ENCODE data around the gene SH3D19.
"Not testable (repeated sequence)": the region's sequence is repeated elsewhere in the genome, so short reads cannot be mapped to it uniquely, and the experiment has no call there.

Gene SH3D19

DNA sequence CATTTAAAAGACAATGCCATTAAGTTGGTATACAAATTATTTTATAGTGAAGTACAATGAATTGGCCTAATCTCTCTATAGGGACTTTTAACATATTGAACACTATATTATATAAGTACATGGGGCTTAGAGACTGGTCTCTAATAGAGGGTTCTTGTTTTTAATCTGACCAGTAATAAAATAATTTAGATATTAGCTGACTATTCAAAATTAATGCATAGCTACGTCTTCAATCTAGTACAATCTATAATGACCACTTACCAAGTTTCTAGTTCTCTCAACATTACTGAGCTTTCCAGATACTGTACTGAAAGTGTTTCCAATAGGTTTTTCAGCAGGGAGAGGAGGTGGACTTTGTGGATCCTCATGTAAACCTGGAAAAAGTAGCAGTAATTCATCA, 166.4 kb downstream of the SH3D19 start:
- DNase-seq = no peak

DNA sequence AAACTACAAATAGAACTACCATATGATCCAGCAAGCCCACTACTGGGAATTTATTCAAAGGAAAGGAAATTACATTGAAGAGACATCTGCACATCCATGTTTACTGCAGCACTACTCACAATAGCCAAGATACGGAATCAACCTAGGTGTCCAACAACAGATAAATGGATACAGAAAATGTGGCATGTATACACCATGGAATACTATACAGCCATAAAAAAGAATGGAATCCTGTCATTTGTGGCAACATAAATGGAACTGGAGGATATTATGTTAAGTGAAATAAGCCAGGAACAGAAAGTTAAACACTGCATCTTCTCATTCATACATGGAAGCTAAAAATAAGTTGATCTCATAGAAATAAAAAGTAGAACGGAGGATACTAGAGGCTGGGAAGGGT, 167.9 kb downstream of the SH3D19 start:
- DNase-seq = no peak

DNA sequence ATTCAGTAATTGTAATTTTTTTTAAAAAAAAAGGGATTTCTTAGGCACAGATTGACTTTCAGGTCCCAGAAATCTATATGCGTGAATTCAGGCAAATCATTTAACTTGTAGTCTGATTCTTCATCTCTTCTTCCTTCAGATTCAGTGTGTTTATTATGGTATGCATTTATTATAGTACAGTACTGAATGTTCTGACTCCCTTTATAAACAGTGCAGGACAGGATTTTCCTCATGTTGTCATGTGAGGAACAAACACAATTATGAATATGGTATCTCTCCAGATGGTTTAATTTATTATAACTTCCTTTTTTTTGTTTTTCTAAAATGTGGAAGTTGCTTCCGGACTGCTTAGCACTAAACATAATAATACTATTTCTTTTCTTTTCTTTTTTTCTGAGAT, 171.8 kb downstream of the SH3D19 start:
- DNase-seq = no peak

DNA sequence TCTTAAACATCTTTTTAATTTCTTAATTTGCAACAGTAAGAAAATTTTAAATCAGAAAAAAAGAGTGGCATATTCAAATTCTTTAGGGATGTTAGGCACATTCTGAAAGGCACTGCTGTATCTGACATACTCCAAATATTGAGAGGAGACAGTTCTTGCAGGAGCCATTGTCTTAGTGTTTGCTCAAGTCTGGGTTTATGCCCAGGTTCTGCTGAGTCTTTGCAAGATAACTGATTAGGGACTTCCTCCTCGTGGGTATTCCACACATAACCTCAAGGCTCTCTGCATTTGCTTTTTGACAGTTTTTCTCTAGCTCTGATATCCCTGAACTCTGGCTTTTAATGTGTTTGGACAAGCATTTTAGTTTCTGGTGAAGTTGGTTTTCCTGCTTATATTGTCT, 173.4 kb downstream of the SH3D19 start:
- DNase-seq = no peak

DNA sequence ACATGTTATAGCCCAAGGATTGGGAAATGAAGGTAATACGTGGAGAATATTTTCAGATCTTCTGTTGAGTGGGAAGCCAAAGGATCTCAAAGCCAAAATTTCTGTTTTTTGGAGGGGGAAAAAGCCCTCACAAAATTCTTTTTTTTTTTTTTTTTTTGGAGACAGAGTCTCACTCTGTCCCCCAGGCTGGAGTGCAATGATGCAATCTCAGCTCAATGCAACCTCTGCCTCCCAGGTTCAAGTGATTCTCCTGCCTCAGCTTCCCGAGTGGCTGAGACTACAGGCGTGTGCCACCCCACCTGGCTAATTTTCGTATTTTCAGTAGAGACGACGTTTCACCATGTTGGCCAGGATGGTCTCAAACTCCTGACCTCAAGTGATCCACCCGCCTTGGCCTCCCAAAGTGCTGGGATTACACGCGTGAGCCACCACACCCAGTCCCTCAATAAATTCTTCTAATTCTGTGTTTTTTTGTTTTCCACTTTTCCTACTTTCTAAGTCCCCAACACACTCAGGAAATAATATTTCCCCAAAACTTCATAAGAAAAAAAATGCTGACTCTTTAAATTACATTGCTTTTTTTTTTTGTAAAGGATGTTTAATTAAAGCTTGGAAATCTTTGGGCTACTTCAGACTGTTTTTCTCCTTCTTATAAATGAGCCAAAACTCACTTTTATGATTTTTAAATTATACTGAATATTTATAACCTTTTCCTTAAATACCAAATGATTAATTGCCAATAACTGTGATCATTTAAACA, 174.4 kb downstream of the SH3D19 start:
- DNase-seq = no peak

DNA sequence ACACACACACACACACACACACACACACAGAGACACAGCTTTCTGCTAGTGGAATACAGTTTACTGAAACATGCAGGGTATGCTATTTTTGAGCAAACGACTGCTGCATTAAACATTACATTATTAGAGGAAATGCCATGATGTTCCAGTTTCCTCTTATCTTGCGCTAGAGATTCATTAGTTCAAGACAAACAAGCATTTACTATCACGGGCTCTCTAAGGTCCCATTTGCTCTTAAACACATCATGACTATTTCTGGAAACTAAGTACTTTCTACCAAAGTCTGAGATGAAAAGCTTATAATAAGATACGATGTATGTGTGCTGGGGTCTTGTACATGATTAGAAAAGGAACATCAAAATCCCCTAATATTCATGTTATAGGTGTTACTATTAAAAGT, 177.1 kb downstream of the SH3D19 start:
- DNase-seq = no peak

DNA sequence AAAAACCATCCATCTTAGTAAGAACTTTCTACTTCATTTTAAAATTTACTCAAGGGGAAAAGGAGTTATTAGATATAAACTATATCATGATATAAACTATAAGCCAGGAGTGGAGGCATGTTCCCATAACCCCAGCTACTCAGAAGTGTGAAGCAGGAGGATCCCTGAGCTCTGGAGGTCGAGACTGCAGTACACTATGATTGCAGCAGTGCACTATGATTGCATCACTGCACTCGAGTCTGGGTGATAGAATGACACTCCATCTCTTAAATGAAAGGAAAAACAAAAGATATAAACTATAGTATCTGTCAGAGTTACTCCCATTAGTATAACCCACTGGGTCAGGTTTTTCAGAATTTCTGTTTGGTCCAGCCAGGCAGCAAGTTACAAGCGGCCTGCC, 178.4 kb downstream of the SH3D19 start:
- DNase-seq = no peak

DNA sequence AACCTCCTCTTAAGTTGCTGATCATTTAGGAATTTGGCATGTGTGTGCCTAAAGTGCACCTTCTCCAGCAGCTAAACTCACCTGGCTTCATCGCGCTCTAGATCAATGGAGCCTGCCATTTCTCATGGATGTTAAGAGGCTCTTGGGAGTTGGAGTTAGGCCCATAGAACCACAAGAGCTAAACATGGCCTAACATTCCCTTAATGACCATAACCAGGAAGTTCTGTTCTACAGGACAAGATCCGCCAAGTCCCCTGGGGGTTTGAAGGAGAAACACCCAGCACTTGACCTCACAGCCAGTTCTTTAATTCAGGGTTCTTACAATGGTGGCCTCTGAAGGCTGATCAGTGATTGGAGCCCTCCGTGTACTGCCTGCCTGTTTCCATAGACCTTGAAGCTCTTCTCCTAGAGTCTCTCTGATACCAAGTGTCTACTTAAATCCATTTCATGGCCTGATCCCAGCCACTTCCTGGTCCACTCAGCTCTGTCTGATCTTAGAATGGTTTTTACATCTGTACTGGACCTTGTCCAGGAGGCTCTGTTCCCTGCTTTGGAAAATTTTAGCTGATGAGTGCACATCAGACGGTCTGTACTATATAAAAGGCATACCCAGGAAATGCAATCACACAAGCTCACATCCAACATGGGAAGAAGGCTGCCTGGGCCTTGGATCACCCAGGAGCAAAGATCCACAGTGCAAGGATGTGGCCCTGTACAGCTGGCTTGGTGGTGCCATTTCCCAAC, 180.9 kb downstream of the SH3D19 start:
- DNase-seq = no peak

DNA sequence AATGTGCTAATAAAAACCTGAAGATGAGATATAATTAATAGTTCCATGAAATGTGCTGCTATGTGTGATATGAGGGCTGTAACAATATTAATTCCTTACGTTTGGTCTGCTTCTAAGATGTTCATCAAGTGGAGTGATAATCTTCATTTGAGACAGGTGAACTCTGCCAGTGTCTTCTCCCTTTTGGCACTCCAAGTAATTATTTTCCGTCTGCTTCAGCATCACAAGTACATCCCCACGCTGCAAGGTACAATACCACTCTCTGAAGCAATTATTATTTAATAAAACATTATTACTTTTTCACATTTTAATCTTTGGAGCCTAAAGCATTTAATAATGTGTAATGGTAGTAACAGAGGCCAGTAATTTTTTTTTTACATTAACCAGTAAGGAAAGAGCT, 181.6 kb downstream of the SH3D19 start:
- DNase-seq = no peak

DNA sequence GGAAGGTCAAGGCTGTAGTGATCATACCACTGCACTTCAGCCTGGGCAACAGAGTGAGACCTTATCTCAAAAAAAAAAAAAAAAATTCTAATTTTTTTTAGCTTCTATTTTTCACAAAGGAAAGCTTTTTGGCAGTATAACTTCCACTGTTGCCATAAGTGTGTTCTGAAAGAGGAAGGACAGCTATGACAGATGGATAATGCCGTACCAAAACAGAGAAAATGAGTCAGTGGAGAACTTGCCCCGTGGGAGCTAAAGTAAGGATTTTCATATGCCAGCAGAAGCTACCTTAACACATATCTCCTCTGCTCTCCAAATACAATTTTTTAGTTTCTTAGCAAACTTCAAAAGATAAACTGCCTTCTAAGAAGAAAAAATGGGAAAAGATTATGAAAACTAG, 182.2 kb downstream of the SH3D19 start:
- no peak for DNase-seq

DNA sequence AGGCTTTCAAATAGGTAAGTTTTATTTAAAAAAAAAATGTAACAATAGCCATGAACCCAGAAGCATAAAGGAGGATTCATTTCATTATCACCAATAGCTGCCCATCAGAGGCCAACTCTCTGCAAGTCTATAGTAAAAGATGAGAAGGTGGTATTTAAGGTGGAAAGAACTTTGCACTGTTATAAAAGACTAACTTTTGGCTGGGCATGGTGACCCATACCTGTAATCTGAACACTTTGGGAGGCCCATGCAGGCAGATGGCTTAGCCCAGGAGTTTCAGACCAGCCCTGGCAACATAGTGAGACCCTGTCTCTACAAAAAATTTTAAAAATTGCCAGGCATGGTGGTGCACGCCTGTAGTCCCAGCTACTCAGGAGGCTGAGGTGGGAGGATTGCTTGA, 182.6 kb downstream of the SH3D19 start:
- no peak for DNase-seq

DNA sequence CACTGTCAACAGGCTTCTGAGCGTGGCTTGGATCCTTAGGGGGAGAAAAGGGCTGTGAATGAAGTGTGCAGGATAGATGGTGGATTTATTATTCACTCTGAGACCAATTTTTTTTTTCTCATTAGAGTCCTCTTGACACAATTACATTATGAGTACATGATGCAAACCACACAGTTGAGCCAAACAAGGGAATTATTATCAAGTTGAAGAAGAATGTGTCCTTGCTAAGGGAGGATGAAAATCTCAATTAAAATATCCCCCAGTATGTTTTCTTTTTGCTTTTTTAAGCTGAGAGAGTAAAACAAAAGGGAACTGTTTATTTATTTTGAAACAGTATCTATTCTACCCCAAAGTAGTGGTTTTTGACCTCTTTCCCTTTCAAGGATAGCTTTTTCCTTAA, 185.6 kb downstream of the SH3D19 start:
- DNase-seq = no peak

DNA sequence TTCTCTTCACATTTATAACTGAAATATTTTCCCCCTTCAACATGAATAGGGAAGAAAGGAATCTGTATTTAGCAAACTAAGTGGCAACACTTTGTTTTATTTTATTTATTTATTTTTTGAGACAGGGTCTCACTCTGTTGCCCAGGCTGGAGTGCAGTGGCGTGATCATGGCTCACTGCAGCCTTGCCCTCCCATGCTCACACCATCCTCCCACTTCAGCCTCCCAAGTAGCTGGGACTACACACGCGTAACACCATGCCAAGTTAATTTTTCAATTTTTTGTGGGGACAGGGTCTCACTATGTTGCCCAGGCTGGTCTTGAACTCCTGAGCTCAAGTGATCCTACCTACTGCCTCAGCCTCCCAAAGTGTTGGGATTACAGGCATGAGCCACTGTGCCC, 189.4 kb downstream of the SH3D19 start:
- not testable (repeated sequence) for DNase-seq

DNA sequence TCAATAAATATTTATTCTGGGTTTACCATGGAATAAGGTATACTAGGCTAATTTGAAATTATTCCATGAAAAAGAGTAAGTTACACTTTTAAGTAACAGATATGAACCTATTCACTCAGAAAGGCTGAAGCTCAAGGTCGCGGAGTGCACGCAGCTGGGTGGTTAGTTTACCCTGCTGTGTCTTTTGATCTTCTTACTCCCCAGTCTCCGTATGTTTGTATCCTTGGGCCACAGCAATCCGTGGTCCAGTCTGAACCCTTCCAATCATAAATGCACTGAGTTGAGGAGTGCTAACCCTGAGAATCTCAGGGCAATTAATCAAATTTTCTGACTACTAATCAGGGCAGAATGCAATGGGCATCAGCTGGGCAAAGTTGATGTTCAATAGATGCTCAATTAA, 192.1 kb downstream of the SH3D19 start:
- DNase-seq = no peak

DNA sequence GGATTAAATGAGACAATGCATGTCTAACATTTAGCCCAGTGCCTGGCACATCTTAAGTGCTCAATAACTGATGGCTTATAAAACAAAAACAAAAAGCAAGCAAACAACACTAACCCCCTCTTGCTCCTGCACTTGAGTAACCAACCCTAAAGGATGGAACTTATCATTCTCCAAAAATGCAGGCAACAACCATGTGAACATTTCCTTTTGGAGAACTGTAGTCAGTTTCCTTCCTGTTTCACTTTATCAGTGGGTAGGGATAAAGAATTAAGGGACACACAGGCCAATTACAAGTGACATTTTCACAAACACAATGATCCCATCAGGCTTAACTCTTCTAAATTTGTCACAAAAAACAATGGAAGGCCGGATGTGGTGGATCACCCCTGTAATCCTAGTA, 195.6 kb downstream of the SH3D19 start:
- DNase-seq = no peak

DNA sequence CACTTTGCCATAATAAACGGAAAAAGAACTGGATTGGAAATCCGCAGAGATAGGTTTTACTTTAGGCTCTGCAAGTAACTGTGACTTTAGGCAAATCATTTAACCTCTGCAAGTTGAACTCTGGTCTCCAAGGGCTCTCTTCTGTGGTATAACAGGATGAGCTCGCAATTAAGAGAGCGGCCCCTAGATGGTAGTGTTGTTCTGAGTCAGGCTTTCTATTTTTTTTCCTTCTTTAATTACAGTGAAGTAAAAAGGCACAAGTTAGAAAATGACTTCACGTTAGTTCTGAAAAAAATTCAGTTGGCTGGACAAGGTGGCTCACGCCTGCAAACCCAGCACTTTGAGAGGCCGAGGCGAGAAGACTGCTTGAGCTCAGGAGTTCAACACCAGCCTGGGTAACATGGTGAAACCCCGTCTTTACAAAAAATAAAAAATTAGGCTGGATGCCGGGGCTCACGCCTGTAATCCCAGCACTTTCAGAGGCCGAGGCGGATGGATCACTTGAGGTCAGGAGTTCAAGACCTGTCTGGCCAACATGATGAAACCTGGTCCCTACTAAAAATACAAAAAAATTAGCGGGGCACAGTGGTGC, 207.9 kb downstream of the SH3D19 start:
- DNase-seq = peak in 37 of 56 donors; percentile 0 to 76 (median 24)

DNA sequence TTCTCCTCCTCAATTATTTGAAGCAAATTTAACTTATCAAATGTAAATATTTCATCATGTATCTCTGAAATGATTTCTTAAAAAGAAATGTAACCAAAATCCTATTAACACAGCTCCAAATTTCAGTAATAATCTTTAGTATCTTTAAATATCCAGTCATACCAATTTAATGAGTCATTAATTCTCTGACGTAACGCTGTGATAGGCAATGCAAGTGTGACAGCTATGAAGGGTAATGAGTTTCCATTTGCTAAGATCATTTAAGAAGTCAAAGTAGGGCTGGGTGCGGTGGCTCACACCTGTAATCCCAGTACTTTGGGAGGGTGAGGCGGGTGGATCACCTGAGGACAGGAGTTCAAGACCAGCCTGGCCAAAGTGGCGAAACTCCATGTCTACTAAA, 210.4 kb downstream of the SH3D19 start:
- no peak for DNase-seq

DNA sequence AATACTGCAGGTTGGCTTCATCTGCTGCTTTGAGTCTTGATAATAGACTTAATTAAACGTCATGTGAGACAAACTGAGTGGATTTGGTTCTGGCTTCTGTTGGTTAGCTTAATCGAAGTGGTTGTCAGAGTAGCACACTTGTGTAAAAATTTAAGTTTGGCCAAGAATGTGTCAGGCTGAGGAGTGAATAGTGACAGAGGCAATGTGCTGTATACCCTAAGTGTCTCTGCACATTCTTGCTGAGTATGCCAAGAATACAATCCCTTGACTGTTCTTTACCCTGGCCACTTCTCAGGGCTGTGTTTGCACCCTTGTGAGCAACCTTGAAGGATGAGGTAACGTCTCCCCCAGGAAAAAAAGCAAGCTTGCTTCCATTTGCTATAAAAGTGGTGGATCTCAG, 211.1 kb downstream of the SH3D19 start:
- DNase-seq = no peak

DNA sequence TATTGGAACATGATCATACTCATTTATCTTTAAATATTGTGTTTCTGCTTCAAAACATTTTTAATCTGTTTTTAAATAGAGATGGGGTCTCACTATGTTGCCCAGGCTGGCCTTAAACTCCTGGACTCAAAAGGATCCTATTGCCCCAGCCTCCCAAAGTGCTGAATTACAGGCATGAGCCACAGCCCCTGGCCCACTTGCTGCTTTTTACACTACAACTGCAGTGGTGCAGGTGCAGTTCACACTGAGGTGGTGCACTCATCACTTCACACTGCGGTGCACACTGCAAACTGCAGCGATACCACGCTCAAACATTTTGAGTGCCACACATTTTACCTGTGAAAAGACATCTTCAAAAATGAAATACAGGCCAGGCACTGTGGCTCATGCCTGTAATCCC, 215.2 kb downstream of the SH3D19 start:
- no peak for DNase-seq

DNA sequence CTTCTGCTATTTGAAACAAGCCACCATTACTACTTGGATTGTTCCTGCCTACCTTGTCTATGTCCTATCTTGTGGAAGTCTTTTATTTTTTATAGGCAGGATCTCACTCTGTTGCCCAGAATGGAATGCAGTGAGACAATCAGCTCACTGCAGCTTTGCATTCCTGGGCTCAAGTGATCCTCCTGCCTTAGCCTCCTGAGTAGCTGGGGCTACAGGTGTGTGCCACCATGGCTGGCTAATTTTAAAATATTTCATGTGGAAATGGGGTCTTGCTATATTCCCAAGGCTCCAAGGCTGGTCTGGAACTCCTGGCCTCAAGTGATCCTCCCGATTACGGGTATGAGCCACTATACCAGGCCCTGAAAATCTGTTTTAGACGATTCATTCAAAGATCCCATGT, 218.3 kb downstream of the SH3D19 start:
- DNase-seq = no peak

DNA sequence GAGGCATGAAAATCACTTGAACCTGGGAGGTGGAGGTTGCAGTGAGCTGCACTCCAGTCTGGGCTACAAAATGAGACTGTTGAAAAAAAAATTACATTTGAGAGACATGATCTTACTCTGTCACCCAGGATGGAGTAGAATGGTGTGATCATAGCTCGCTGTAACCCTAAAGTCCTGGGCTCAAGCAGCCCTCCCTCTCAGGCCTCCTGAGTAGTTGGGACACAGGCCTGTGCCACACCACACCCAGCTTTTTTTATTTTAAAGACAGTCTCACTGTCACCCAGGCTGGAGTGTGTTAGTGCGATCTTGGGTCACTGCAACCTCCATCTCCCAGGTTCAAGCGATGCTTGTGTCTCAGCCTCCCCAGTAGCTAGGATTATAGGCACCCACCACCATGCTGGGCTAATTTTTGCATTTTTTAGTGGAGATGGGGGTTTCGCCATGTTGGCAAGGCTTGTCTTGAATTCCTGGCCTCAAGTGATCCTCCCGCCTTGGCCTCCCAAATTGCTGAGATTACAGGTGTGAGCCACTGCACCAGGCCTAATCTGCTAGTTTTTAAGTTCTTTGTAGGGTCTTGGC, 219.9 kb downstream of the SH3D19 start:
- DNase-seq = no peak

DNA sequence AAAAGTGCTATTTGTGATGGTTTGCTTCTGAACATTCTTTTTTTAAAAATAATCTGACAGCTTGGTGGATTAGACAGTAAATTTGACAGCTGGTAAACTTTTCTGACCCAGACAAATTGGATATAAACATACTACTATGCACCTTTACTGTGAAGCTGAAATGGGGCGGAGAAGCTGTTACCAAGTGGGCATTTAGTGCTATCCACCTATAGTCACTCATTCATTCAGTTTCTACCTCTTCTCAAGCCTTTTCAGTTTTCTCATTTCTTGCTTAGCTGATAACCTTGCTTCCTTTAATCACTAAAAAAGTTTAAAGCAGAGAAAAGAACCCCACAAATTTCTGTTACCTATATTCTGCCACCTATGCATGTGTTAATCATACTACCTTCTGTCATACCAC, 220.8 kb downstream of the SH3D19 start:
- no peak for DNase-seq

DNA sequence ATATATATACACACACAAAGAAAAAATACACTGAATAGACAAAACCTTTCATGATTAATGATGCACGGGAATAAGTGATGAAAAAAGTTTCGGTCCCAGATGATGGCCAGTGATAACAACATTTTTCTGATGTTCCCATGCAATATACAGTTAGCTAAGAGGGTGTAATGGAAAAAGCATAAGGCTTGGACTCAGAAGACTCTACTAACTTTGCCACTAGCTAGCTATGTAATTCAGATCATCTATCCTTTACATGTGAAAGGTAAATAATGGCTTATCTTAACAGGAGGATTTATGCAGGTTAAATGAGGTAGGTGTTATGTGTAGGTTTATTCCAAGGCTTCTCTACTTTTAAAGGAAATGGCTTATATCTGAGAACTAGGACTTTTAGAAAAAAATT, 221.6 kb downstream of the SH3D19 start:
- no peak for DNase-seq

All from nucleus accumbens (tissue), 56 donors.